HG03354 (cell line): ENCODE measurements around the gene DPH7.
"Not testable (repeated sequence)": the region's sequence is repeated elsewhere in the genome, so short reads cannot be mapped to it uniquely, and the experiment has no call there.

ENCODE experiments used
- ATAC-seq: cut with Tn5 transposase; IDR thresholded peaks from one replicate; pipeline ENCODE4 v1.9.1; 2021; ENCODE audit warnings: mild to moderate bottlenecking; ENCODE audit not compliant: unreplicated experiment, poor library complexity, severe bottlenecking

DPH7 gene

GRCh38 chr9:137552022-137552768, 26.5 kb downstream of the DPH7 start:
- ATAC-seq = peak; percentile 41

GRCh38 chr9:137551264-137552021, 27.3 kb downstream of the DPH7 start, which contains the start of gene MRPL41:
MRPL41 (plus strand) TSS chr9:137551879; CDS start chr9:137552082, 203 bp downstream.
- peak; percentile 81 for ATAC-seq

GRCh38 chr9:137550958-137551263, 27.8 kb downstream of the DPH7 start:
- not testable (repeated sequence) for ATAC-seq

- ATAC-seq = no peak
These were observed 28.5 kb downstream of the DPH7 start, which contains the start of gene PNPLA7 for GRCh38 chr9:137550231-137550621. PNPLA7 (minus strand) TSS chr9:137550402; CDS start chr9:137550197, 205 bp downstream.

- ATAC-seq = no peak
These were observed 30.8 kb downstream of the DPH7 start for GRCh38 chr9:137547687-137548543.

- no peak for ATAC-seq
These were observed 33.6 kb downstream of the DPH7 start for GRCh38 chr9:137545123-137545522.

GRCh38 chr9:137544176-137544760, 34.5 kb downstream of the DPH7 start:
- no peak for ATAC-seq

- no peak for ATAC-seq
These were observed 35.3 kb downstream of the DPH7 start for GRCh38 chr9:137543237-137543963.

- no peak for ATAC-seq
These were observed 36.2 kb downstream of the DPH7 start for GRCh38 chr9:137542486-137542885.

- ATAC-seq = no peak
These were observed 38.2 kb downstream of the DPH7 start for GRCh38 chr9:137540536-137540935.

GRCh38 chr9:137538058-137538457, 40.7 kb downstream of the DPH7 start:
- no peak for ATAC-seq

- not testable (repeated sequence) for ATAC-seq
These were observed 42.1 kb downstream of the DPH7 start for GRCh38 chr9:137536594-137537131.

- ATAC-seq = no peak
These were observed 43.7 kb downstream of the DPH7 start for GRCh38 chr9:137535120-137535428.

- no peak for ATAC-seq
These were observed 44.2 kb downstream of the DPH7 start for GRCh38 chr9:137534256-137535119.

GRCh38 chr9:137532891-137533468, 45.7 kb downstream of the DPH7 start:
- not testable (repeated sequence) for ATAC-seq

GRCh38 chr9:137531099-137531765, 47.5 kb downstream of the DPH7 start:
- no peak for ATAC-seq

GRCh38 chr9:137530331-137530730, 48.4 kb downstream of the DPH7 start:
- ATAC-seq = no peak
